Suppressor macrophage (primary cell): ENCODE results near the gene TNFRSF12A.

Source experiments
- DNase-seq, 4 experiments: peaks; one replicate each; pipeline ENCODE4 v3.0.0-alpha.2; 2020 to 2022

Gene TNFRSF12A

DNA sequence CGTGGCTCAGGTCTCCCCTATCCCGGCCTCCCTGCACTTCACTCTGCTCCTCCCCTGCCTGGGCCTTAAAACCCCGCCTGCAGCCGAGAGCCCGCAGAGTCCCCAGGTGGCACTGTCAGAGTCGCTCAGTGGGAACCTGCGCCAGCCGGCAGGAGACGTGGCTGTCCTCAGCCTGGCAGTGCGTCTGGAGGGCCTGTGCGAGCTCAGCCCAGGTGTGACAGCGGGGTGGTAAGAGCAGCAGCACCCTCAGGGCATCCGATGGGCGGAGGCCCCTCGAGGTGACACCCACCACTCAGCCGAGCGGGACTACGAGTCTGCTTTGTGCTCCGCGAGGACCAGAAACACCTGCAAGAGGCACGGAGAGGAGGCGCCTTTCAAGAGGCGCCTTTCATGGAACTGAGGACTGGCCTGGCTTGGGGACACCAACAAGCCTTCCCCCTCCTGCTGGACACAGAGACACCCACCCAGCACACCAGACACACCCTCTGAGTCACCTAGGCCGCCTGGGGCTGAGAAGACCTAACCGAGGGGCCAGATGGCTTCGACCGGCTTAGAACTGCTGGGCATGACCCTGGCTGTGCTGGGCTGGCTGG lies 7.2 kb upstream of the TNFRSF12A start, which contains the start of gene CLDN9:
Gene CLDN9 (plus strand): TSS at position 96 of the 593 bp plus-strand sequence. CDS start 440 bp downstream, at position 536.
- DNase-seq, result no peak

DNA sequence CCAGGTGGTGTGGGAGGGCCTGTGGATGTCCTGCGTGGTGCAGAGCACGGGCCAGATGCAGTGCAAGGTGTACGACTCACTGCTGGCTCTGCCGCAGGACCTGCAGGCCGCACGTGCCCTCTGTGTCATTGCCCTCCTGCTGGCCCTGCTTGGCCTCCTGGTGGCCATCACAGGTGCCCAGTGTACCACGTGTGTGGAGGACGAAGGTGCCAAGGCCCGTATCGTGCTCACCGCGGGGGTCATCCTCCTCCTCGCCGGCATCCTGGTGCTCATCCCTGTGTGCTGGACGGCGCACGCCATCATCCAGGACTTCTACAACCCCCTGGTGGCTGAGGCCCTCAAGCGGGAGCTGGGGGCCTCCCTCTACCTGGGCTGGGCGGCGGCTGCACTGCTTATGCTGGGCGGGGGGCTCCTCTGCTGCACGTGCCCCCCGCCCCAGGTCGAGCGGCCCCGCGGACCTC lies 6.6 kb upstream of the TNFRSF12A start:
- no peak for DNase-seq

DNA sequence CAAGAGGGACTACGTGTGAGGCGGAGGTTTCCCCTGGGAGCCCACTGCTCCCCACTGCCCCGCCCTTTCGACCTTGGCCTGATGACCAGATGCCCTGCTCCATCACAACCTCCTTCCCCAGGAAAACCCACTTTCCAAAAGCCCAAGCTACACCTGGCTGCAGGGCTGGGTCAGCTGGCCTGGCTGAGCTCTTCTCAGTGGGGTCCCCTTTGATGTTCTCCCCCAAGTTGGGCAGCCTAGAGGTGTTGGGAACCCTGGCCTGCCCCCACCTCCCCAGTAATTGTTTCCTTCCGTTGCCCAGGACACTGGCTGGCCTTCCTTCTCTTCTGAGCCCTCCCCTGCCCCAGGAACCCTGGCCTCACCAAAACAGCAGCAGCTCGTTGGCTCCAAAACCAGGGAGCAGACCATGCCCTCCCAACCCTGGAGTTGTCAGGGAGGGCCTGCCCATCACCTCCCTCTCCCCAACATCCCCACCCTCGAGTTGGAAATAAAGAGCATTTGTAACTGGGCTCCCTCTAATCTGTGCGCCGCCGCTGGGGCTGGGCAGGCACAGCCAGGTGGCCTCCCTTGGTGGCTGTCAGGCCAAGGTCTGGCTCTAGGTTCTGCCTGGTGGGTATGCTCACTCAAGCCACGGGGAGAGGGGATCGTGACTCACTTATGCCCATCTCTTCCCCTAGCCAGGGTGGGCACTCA lies 6.0 kb upstream of the TNFRSF12A start:
- no peak for DNase-seq

DNA sequence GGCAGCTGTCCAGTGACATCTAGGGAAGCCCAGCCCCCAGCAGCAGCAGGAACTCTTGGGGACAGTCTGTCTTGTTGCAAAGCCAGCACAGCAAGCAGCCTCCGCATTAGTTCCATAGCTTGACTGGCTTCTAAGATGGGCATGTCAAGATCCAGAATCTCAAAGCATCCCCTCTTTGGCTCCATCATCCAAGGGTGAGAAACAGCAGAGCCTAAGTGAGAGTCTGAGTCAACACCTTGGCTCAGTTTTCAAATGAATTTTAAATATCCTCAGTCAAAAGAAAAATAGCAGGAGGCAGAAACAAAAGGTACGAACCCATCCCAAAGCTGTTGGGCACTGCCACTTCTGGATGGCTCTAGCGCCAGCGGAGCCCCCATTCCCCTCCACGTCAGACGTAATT lies 5.2 kb upstream of the TNFRSF12A start:
- no peak for DNase-seq

DNA sequence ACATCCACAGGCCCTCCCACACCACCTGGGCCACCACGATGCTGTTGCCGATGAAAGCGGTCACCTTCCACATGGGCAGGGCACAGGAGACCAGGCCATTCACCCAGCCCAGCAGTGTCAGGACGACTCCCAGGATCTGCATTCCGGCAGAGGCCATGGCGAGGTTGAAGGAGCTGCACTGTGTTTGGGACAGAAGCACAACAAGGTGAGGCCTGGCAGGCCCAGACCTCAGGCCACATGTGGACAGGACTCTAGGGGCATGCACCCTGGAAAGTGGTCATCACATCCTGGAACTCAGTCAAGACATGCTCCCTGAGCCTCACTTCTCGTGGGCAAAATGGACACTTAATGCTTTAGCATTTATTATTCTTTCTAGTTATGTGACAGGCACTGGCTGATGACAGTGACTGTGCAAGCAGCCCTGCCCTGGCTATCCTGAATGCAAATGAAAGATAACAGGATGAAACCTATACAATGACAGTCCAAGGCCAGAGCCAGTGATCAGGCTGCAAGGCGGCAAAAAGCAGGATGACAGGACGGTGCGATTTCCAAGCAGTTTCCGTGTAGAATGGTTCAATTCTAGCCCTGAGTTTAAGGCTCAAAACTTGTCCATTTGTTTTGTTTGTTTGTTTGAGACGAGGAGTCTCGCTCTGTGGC lies 4.2 kb upstream of the TNFRSF12A start:
- DNase-seq, result no peak

DNA sequence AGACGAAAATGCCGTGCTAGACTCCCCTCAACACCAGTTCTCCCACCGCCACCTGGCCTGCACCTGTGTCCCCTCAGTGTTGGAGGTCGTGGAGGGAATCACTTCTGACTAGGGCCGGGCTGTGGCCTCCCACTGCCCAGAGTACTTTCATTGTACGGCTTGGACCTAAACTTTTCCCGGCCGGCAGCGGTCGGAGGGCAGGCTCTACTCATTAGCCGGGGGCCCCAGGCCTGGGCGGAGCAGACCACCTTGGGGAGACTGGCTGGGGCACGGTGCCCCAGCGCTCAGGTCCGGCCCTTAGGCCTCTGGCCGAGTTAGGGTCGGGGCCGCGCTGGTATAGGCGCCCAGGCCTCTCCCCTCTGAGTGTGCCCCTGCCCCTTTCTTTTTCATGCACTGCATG lies 2.8 kb upstream of the TNFRSF12A start:
- DNase-seq, result no peak

DNA sequence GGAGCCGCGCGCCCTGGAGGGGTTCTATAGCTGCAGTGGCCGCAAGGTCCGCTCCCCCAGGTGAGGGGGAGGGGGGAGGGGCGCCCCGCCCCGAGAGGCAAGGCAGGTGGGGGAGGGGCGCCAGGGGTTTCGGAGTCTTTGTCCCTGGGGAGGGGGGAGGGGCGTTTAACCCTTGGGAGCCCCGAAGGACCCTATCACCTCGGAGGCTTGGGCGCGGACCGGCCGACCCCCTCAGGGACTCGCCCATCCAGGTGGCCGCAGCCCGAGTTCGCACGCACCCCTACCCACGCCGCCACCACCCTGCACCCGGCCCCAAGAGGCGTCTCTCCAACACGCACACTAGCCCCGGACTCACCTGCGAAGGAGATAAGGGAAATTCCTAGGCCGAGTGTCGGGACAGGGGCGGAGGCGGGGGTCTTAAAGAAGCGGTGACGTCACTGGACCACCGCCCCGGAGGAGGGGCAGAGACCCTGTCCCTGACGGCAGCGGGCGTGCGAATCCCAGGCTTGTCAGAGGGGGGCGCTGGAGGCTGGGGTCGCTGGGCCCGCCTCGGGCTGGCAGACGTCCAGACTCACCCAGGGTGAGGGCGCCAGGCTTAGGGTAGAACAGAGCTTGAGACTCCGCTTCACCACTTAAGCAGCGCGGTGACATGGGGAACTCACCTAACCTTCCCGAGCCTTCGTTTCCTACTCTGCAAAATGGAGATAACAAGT lies 2.2 kb upstream of the TNFRSF12A start, which contains the start of gene CLDN6:
Gene CLDN6 (minus strand): TSS at position 390 of the 713 bp plus-strand sequence. CDS start 2,162 bp downstream, outside the sequence.
- DNase-seq, result peak in 2 of 4 experiments; percentile 36 to 55

DNA sequence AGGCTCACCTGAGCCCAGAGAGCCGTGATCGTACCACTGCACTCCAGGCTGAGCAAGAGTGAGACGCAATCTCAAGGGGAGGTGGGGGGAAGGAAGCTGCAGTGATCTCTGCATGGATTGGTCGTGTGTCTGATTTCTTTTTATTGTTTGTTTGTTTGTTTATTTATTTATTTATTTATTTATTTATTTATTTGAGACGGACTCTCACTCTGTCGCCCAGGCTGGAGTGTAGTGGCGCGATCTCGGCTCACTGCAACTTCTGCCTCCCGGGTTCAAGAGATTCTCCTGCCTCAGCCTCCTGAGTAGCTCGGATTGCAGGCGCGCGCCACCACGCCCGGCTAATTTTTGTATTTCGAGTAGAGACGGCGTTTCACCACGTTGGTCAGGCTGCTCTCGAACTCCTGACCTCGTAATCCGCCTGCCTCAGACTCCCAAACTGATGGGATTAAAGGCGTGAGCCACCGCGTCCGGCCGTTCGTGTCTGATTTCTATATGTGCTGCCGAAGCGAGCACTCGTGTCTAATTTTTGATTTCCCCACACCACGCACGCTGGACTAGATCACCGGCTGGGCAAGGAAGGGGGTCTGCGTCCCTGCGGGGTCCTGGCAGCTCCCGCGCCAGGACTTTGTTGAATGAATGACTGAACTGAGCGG lies 448 bp upstream of the TNFRSF12A start:
- DNase-seq, result no peak

DNA sequence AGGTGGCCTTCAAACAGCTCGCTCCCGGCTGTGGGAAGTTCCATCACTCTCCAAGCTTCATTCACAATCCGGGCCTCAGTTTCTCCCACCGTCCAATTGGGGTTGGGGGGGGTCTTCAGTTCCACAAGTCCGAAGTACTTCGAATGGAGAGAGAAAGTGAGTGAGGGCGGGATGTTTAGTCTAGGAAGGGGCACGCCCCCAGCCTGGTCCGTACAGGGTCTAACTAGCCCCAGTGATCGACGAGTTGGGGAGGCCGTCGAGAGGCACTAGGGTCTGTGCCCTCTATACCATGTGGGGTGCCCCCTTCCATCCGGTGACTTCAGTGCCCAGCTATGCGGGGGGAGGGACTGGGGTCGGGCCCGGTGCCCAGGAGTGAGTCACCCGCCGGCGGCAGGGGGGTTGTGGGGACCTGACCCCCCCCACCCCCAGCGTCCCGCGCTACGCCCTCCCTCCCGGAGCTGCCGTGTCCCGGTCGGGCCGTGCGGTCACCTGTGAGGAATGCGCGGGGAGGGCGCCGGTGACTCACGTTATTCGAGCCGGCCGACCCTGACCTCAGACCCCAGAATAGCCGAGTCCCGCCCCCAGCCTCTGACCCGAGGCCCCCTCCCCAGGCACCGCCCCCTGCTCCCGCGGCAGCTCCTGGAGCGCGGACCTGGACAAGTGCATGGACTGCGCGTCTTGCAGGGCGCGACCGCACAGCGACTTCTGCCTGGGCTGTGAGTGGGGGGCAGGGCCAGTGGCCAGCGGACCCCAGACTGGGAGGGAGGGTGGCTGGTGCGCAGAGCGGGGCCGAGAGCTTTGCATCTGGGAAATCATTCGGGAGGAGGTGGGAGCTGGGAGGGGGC lies 658 bp downstream of the TNFRSF12A start:
- peak in 3 of 4 experiments; percentile 26 to 45 (median 38) for DNase-seq

DNA sequence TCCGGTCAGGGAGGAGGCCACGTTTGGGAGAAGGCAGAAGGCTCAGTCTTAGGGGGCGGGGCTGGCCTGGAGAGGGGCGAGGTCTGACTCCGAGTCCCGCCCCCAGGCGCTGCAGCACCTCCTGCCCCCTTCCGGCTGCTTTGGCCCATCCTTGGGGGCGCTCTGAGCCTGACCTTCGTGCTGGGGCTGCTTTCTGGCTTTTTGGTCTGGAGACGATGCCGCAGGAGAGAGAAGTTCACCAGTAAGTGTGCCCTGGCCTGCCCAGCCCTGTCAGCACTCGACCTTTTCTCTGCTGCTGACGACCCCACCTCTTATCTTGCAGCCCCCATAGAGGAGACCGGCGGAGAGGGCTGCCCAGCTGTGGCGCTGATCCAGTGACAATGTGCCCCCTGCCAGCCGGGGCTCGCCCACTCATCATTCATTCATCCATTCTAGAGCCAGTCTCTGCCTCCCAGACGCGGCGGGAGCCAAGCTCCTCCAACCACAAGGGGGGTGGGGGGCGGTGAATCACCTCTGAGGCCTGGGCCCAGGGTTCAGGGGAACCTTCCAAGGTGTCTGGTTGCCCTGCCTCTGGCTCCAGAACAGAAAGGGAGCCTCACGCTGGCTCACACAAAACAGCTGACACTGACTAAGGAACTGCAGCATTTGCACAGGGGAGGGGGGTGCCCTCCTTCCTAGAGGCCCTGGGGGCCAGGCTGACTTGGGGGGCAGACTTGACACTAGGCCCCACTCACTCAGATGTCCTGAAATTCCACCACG lies 1.5 kb downstream of the TNFRSF12A start:
- DNase-seq, result peak; percentile 74 to 92 (median 86)

DNA sequence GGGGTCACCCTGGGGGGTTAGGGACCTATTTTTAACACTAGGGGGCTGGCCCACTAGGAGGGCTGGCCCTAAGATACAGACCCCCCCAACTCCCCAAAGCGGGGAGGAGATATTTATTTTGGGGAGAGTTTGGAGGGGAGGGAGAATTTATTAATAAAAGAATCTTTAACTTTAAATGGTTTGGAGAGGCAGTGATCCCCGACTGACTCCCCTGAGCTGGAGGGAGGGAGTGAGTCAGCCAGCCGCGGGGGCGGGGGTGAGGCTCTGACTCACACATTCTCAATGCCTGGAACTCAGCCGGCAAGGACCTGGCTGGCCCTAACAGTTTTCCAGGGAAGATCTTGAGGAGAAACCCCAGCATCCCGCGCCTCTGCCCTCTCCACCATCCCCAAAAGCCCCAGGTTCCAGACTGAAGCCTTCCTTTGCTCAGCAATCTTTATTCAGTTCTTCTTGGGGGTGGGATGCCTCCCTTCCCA lies 2.1 kb downstream of the TNFRSF12A start:
- DNase-seq, result peak; percentile 84 to 95 (median 92)

DNA sequence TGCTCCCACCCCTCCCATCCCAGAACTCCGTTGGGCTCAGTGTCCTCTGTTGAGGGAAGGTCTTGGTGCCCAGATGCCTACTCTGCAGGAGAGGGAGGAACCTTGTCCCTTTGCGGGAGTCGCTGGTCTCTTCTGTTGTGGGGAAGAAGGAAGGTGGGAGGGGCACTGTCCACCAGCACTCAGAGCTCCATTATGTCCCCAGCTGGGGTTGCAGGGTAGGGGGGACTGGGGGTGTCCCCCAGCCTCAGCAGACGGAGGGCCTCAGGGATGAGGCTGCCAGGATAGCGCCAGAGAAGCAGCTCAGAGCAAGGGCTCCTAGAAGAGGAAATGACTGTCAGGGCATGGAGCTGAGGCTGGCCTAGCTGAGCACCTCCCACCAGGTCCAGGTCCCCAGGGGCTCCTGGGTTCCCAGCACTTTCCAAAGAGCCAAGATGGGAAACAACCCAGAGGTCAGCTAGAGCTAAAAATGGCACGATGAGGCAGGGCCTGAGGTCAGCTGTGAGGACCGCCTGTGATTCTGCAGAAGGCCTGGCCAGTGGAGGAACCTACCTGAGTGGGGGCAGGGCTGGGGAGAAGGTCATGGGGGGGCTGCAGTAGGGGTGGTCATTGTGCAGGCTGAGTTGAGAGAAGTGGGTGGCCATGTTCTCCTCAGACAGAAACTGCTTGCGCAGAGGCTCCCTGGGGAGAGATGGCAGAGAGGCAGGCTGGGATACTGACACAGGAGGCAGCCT lies 2.7 kb downstream of the TNFRSF12A start:
- peak in 3 of 4 experiments; percentile 49 to 63 (median 53) for DNase-seq

DNA sequence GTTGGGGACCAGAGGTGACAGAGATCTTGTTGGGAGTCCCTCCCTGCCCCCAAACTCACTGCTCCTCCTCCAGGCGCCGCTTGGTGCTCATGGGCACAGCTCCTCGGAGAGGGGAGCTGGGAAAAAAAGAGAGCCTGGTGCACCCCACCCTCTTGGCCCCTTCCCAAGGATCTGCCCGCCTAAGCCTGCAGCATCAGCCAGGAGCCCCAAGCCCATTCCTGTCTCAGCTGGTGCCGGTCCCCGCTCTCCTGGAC lies 3.2 kb downstream of the TNFRSF12A start:
- DNase-seq, result no peak

DNA sequence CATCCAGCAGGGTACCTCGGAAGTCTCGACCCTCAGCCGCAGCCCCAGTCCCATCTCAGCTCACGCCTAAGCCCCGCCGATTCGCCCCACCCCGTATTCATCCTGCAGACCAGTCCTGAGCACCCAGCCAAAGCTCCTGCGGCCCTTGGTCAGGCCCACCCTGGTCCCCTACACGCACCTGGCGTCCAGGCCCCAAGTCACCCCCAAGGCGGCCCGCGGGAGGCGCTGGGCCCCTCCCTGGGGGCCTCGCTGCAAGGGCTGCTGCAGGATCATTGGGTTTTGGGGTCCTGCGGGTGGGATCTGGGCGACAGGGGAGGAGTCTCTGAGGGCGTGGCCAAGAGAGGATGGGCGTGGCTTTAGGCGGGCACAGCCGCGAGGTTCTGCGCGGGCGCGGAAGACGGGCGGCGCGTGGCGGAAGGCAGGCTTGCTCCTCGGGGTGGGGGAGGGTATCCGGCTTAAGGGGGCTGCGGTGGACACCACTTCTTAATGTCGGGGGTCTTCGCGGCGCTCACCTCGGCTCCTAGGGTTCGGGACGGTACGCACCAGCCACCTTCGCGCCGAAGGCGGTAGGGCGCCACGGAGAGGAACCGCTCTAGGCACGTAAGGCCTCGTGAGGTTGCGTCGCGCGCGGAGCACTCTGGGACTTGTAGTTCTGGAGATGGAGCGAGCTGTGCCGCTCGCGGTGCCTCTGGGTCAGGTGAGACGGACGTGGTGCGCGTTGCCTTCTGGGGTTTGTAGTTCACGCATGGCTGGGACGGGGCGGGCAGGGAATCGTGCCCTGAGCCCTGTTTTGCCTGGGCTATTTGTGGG lies 3.7 kb downstream of the TNFRSF12A start, which contains the start of the genes HCFC1R1 and THOC6:
Gene HCFC1R1 (minus strand): TSS at position 274 of the 810 bp plus-strand sequence. CDS start 1 bp downstream, at position 273.
Gene THOC6 (plus strand): TSS at position 367 of the 810 bp plus-strand sequence. CDS start 292 bp downstream, at position 659.
- DNase-seq, result peak; percentile 98 to 99 (median 99)

DNA sequence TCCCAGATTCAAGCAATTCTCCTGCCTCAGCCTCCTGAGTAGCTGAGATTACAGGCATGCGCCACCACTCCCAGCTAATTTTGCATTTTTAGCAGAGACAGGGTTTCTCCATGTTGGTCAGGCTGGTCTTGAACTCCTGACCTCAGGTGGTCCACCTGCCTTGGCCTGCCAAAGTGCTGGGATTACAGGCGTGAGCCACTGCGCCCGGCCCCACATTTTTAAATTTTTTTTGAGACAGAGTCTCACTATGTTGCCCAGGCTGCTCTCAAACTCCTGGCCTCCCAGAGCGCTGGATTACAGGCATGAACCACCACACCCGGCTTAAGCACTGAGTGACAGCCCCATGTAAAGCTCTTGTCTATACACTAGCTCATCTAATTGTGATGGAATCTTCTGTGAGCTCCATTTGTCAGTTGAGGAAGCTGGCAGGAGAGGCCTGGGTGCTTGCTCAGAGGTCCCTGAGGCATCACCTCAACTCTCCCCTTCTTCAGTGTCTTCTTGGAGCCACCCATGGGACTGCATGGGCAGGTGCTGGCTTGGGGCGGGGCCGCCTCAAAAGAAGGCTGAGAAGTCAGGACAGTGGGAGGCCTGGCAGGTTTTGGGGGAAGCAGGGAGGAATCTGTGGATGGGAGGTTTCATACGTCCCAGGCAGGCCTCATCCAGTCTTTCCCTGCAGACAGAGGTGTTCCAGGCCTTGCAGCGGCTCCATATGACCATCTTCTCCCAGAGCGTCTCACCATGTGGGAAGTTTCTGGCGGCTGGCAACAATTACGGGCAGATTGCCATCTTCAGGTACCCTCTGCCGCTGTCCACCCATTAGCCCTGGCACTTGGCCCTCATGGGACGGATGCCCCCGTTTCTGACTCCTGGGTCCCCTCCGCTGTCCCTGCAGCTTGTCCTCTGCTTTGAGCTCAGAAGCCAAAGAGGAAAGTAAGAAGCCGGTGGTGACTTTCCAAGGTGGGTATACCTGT lies 5.1 kb downstream of the TNFRSF12A start:
- no peak for DNase-seq

DNA sequence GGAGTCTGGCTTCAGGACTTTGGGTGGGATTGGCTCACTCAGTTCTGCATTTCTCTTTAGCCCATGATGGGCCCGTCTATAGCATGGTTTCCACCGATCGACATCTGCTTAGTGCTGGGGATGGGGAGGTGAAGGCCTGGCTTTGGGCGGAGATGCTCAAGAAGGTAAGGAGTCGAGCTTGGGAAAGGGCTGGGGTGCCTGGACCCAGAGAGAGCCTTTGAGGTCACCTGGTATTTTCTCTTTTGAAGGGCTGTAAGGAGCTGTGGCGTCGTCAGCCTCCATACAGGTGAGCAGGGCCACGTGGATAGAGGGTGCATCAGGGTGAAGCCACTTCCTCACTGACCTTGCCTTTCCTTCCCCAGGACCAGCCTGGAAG lies 5.8 kb downstream of the TNFRSF12A start:
- no peak for DNase-seq
